Karpas-422 (cell line): Measurements from ENCODE around the gene LAMA3. TPM values are rescaled to one million over a fixed set of nuclear protein-coding genes. Genes with fewer than 3 reads are reported as not detected.

Experiments used
- DNase-seq: peaks from one replicate; pipeline ENCODE4 v3.0.0-alpha.2; 2015
- H2AFZ ChIP-seq: fragments of 200-600 bp; sonication (generic); 2 replicates; pipeline ENCODE4 v1.6.1; 2014; ENCODE audit warnings: antibody characterized with exemption, low read length, mixed read lengths
- H3K27ac ChIP-seq: fragments of 200-600 bp; sonication (generic); 2 replicates; pipeline ENCODE4 v1.5.1; 2014; ENCODE audit warnings: mild to moderate bottlenecking, low read length, moderate library complexity
- H3K27me3 ChIP-seq: fragments of 200-600 bp; sonication (generic); 2 replicates; pipeline ENCODE4 v1.6.1; 2014; ENCODE audit warnings: low read length, mixed read lengths
- H3K36me3 ChIP-seq: fragments of 200-600 bp; sonication (generic); 2 replicates; pipeline ENCODE4 v1.6.1; 2014; ENCODE audit warnings: low read length, mixed read lengths; ENCODE audit not compliant: insufficient read depth
- H3K4me1 ChIP-seq: fragments of 200-600 bp; sonication (generic); 2 replicates; pipeline ENCODE4 v1.6.1; 2014; ENCODE audit warnings: mild to moderate bottlenecking, low read length, mixed read lengths
- H3K4me2 ChIP-seq: fragments of 200-600 bp; sonication (generic); 2 replicates; pipeline ENCODE4 v1.6.1; 2014; ENCODE audit warnings: low read length, low read depth, mild to moderate bottlenecking; ENCODE audit not compliant: poor library complexity, severe bottlenecking
- H3K4me3 ChIP-seq: fragments of 200-600 bp; sonication (generic); 2 replicates; pipeline ENCODE4 v1.5.1; 2014; ENCODE audit warnings: mild to moderate bottlenecking, antibody characterized with exemption, low read length, mixed read lengths
- H3K79me2 ChIP-seq: fragments of 200-600 bp; sonication (generic); 2 replicates; pipeline ENCODE4 v1.6.1; 2014; ENCODE audit warnings: mild to moderate bottlenecking, low read length, mixed read lengths
- H3K9ac ChIP-seq: fragments of 200-600 bp; sonication (generic); 2 replicates; pipeline ENCODE4 v1.6.0; 2014; ENCODE audit warnings: low read length
- H3K9me2 ChIP-seq: fragments of 200-600 bp; sonication (generic), shearing (Covaris generic); replicated peaks from 2 replicates; pipeline ENCODE4 v1.6.0; 2014; ENCODE audit warnings: mild to moderate bottlenecking, low read length, moderate library complexity; ENCODE audit not compliant: insufficient read depth
- H3K9me3 ChIP-seq: fragments of 300-700, 200-600 bp; sonication (generic); 2 replicates; pipeline ENCODE4 v1.6.1; 2014; ENCODE audit warnings: low read length, mixed read lengths
- H4K20me1 ChIP-seq: fragments of 200-600 bp; sonication (generic); 2 replicates; pipeline ENCODE4 v1.6.1; 2014; ENCODE audit warnings: mild to moderate bottlenecking, antibody characterized with exemption, low read length, low read depth; ENCODE audit not compliant: insufficient read depth
- total RNA-seq: library from RNA; depleted of rRNA; stranded (reverse); fragments of >200 nt; shearing (Covaris generic); gene quantifications from 2 replicates; pipeline ENCODE4 v1.2.3, GENCODE V29; 2014; ENCODE audit warnings: low replicate concordance

LAMA3 gene
- total RNA-seq, 1 experiment from 2014 or later, result not detected

- Histone ChIP-seq H3K27me3 (no peaks in the 10 kb centered on the region), H3K27ac (no peak overlapping the region), H3K36me3 (no peaks in the 10 kb centered on the region), H3K9me3 (no peaks in the 10 kb centered on the region), H3K4me2 (no peak overlapping the region), H3K9ac (no peak overlapping the region), H3K9me2 (no peaks in the 10 kb centered on the region), H3K79me2 (no peaks in the 10 kb centered on the region), H3K4me1 (no peaks in the 10 kb centered on the region), H4K20me1 (no peaks in the 10 kb centered on the region), H2AFZ (no peak overlapping the region), H3K4me3 (no peak overlapping the region)
- DNase-seq, result no peak
Observed at GRCh38 chr18:23838801-23839366, 149.6 kb downstream of the LAMA3 start.

DNA sequence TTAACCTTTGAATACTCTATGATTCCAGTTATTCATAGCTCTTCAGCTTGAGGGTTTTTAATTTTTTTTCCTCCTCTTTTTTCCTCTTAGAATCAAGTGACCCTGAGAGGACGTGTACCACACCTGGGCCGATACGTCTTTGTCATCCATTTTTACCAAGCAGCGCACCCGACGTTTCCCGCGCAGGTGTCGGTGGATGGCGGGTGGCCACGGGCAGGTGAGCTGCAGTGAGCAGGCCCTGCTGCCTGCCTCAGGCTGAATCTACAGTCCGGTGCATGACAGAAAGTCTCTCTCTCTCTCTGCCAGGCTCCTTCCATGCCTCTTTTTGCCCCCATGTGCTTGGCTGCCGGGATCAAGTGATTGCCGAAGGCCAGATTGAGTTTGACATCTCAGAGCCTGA is 153.1 kb downstream of the LAMA3 start:
- H3K4me3 ChIP-seq, result no peak overlapping the region
- no peaks in the 10 kb centered on the region for H3K9me2 ChIP-seq
- no peak overlapping the region for H3K4me2 ChIP-seq
- H3K79me2 ChIP-seq, result no peaks in the 10 kb centered on the region
- no peak overlapping the region for H3K9ac ChIP-seq
- no peaks in the 10 kb centered on the region for H3K9me3 ChIP-seq
- no peak overlapping the region for H2AFZ ChIP-seq
- no peak for DNase-seq
- H3K27ac ChIP-seq, result no peak overlapping the region
- no peaks in the 10 kb centered on the region for H4K20me1 ChIP-seq
- H3K36me3 ChIP-seq, result no peaks in the 10 kb centered on the region
- no peaks in the 10 kb centered on the region for H3K27me3 ChIP-seq
- no peaks in the 10 kb centered on the region for H3K4me1 ChIP-seq

DNA sequence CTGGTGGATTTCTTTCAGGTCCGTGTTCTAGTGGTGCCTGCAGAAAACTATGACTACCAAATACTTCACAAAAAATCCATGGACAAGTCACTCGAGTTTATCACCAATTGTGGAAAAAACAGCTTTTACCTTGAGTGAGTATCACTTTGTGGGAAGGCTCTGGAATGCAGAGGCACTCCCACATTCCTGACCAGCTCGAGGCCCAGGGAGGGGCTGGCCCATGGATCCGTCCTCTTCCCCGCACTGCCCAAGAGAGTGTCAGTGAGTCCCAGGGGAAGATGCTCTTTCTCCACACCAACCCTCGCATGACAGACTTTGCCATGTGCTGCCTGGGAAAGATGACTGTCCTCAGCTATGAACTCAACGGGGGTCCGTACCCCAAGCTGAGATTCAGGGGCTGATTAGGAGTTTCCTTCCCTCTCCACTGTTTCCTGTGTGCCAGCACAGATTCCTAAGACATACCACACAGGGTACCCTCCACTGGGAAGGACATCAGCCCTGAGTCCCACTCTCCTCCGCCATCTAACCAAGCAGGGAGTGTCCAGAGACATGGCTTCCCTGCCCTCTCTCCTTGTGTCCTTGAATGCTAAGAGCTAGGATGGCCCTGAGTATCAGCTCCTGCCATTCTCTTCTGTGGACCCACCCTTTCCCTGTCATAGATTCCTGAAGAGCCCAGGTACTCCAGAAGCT is 155.9 kb downstream of the LAMA3 start:
- Histone ChIP-seq H3K4me2 (no peak overlapping the region), H2AFZ (no peak overlapping the region), H3K4me1 (no peaks in the 10 kb centered on the region), H3K9me2 (no peaks in the 10 kb centered on the region), H3K4me3 (no peak overlapping the region), H3K27me3 (no peaks in the 10 kb centered on the region), H3K9ac (no peak overlapping the region), H3K79me2 (no peaks in the 10 kb centered on the region), H4K20me1 (no peaks in the 10 kb centered on the region), H3K9me3 (no peaks in the 10 kb centered on the region), H3K36me3 (no peaks in the 10 kb centered on the region), H3K27ac (no peak overlapping the region)
- DNase-seq, result no peak

- Histone ChIP-seq H3K9me3 (no peaks in the 10 kb centered on the region), H3K4me1 (no peaks in the 10 kb centered on the region), H3K79me2 (no peaks in the 10 kb centered on the region), H3K4me2 (no peak overlapping the region), H3K36me3 (no peaks in the 10 kb centered on the region), H2AFZ (no peak overlapping the region), H3K4me3 (no peak overlapping the region), H3K27me3 (no peaks in the 10 kb centered on the region), H3K9me2 (no peaks in the 10 kb centered on the region), H3K27ac (no peak overlapping the region), H3K9ac (no peak overlapping the region), H4K20me1 (no peaks in the 10 kb centered on the region)
- no peak for DNase-seq
Observed at GRCh38 chr18:23845988-23846630, 156.9 kb downstream of the LAMA3 start.

- DNase-seq, result no peak
- Histone ChIP-seq H3K36me3 (no peaks in the 10 kb centered on the region), H3K4me3 (no peak overlapping the region), H3K4me1 (no peaks in the 10 kb centered on the region), H3K27ac (no peak overlapping the region), H3K79me2 (no peaks in the 10 kb centered on the region), H3K4me2 (no peak overlapping the region), H3K27me3 (no peaks in the 10 kb centered on the region), H3K9me3 (no peaks in the 10 kb centered on the region), H4K20me1 (no peaks in the 10 kb centered on the region), H2AFZ (no peak overlapping the region), H3K9me2 (no peaks in the 10 kb centered on the region), H3K9ac (no peak overlapping the region)
Observed at GRCh38 chr18:23847321-23847986, 158.2 kb downstream of the LAMA3 start.

DNA sequence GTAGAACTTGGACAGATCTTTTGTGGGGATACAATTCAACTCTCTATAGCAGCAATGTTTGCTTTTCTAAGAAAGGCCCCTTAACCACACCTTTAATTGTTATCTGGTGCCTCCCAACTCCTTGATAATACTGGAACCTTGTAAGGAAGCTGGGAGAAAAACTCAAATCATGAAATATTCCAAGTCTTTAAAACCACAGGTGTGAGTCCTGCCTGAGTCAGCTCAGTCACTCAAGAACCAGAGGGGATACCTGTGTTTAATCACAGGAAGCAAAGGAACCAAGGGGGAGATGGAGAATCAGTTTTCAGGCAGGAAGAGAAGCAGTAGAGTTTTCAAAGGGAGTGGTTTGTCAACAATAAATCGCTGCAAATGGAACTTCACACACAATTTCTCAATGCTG is 159.9 kb downstream of the LAMA3 start:
- H3K4me3 ChIP-seq, result no peak overlapping the region
- H3K4me1 ChIP-seq, result no peaks in the 10 kb centered on the region
- no peaks in the 10 kb centered on the region for H4K20me1 ChIP-seq
- H3K9me3 ChIP-seq, result no peaks in the 10 kb centered on the region
- H3K4me2 ChIP-seq, result no peak overlapping the region
- DNase-seq, result no peak
- H3K27me3 ChIP-seq, result no peaks in the 10 kb centered on the region
- H3K9ac ChIP-seq, result no peak overlapping the region
- no peak overlapping the region for H2AFZ ChIP-seq
- H3K36me3 ChIP-seq, result no peaks in the 10 kb centered on the region
- no peaks in the 10 kb centered on the region for H3K9me2 ChIP-seq
- H3K27ac ChIP-seq, result no peak overlapping the region
- H3K79me2 ChIP-seq, result no peaks in the 10 kb centered on the region

DNA sequence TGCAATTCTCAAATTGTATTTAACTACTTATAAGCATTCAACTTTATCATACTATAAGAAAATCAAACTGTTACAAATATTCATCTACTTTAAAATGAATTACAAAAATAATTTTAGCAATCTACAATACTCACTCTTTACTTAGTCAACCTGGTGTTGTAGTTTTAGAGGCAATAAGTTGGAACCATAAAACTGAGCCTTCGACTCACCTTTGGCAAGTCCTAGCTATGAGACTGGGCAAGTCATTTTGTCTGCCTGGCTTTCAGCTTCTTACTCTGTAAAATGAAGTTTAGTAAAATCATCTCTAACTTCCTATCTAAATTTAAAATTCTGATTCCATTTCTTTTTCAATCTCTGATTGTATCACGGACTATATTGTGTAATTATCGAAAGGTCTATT is 161.0 kb downstream of the LAMA3 start:
- no peaks in the 10 kb centered on the region for H3K36me3 ChIP-seq
- no peaks in the 10 kb centered on the region for H3K9me3 ChIP-seq
- H3K9ac ChIP-seq, result no peak overlapping the region
- H4K20me1 ChIP-seq, result no peaks in the 10 kb centered on the region
- no peak overlapping the region for H3K27ac ChIP-seq
- H2AFZ ChIP-seq, result no peak overlapping the region
- no peak overlapping the region for H3K4me2 ChIP-seq
- H3K79me2 ChIP-seq, result no peaks in the 10 kb centered on the region
- H3K4me3 ChIP-seq, result no peak overlapping the region
- no peaks in the 10 kb centered on the region for H3K9me2 ChIP-seq
- H3K27me3 ChIP-seq, result no peaks in the 10 kb centered on the region
- no peak for DNase-seq
- H3K4me1 ChIP-seq, result no peaks in the 10 kb centered on the region

GRCh38 chr18:23851470-23852002 is 162.3 kb downstream of the LAMA3 start:
- no peaks in the 10 kb centered on the region for H4K20me1 ChIP-seq
- no peak overlapping the region for H3K27ac ChIP-seq
- H2AFZ ChIP-seq, result no peak overlapping the region
- H3K9me2 ChIP-seq, result no peaks in the 10 kb centered on the region
- no peaks in the 10 kb centered on the region for H3K4me1 ChIP-seq
- H3K4me2 ChIP-seq, result no peak overlapping the region
- no peak overlapping the region for H3K9ac ChIP-seq
- H3K9me3 ChIP-seq, result no peaks in the 10 kb centered on the region
- no peak overlapping the region for H3K4me3 ChIP-seq
- no peak for DNase-seq
- H3K27me3 ChIP-seq, result no peaks in the 10 kb centered on the region
- no peaks in the 10 kb centered on the region for H3K36me3 ChIP-seq
- no peaks in the 10 kb centered on the region for H3K79me2 ChIP-seq
